ENCODE results near the gene OR13A1.
"Not testable (repeated sequence)": the region's sequence is repeated elsewhere in the genome, so short reads cannot be mapped to it uniquely, and the experiment has no call there.

The OR13A1 gene, protein sequence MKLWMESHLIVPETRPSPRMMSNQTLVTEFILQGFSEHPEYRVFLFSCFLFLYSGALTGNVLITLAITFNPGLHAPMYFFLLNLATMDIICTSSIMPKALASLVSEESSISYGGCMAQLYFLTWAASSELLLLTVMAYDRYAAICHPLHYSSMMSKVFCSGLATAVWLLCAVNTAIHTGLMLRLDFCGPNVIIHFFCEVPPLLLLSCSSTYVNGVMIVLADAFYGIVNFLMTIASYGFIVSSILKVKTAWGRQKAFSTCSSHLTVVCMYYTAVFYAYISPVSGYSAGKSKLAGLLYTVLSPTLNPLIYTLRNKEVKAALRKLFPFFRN

DNA sequence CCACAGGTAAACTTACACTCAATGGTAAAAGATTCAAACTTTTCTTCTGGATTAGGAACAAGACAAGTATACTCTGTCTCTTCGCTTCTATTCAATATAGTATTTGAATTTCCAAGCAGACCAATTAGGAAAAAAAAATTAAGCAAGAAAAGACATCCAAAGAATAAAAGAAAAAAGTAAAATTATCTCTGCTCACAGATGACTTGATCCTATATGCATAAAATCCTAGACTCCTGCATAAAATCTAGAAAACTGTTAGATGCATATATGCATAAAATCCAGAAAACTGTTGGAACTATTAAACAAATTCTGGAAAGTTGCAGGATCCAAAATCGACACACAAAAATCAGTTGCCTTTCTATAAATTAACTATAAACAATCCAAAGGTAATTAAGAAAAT, at the start of gene OR13A1:
Gene OR13A1 (minus strand): TSS at position 101 of the 400 bp plus-strand sequence. CDS start 11,186 bp downstream, outside the sequence.
- DNase-seq: no peak

DNA sequence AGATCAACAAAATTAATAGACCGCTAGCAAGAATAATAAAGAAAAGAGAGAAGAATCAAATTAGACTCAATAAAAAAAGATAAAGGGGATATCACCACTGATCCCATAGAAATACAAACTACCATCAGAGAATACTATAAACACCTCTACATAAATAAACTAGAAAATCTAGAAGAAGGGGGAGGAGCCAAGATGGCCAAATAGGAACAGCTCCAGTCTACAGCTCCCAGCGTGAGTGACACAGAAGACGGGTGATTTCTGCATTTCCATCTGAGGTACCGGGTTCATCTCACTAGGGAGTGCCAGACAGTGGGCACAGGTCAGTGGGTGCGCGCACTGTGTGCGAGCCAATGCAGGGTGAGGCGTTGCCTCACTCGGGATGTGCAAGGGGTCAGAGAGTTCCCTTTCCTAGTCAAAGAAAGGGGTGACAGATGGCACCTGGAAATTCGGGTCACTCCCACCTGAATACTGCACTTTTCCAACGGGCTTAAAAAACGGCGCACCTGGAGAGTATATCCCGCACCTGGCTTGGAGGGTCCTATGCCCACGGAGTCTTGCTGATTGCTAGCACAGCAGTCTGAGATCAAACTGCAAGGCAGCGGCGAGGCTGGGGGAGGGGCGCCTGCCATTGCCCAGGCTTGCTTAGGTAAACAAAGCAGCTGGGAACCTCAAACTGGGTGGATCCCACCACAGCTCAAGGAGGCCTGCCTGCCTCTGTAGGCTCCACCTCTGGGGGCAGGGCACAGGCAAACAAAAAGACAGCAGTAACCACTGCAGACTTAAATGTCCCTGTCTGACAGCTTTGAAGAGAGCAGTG, 46.8 kb upstream of the OR13A1 start:
- DNase-seq: not testable (repeated sequence)

DNA sequence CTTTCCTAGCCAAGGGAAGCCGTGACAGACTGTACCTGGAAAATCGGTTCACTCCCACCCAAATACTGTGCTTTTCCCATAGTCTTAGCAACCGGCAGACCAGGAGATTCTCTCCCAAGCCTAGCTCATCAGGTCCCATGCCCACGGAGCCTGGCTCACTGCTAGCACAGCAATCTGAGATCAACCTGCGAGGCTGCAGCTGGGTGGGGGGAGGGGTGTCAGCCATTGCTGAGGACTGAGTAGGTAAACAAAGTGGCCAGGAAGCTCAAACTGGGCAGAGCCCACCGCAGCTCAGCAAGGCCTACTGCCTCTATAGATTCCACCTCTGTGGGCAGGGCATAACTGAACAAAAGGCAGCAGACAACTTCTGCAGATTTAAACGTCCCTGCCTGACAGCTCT, 43.6 kb upstream of the OR13A1 start:
- not testable (repeated sequence) for DNase-seq

DNA sequence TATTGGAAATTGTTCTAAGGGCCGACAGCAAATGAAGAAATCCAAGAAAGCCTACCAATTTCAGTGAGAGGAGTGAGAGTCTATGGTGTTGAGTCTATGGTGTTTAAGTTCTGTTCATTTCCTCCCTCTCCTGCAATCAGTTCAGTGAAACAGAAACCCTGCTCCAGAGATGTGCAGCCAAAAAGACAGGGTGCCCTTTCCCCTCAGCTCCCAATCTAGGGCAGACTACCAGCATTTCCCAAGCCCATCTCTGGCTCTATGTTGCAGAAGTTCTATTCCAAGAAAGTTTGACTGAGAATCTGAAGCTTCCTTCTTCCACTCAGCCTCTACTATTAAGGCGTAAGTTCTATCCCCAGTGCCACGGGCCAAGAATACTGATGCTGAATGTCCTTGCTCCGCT, 40.1 kb upstream of the OR13A1 start:
- no peak for DNase-seq

DNA sequence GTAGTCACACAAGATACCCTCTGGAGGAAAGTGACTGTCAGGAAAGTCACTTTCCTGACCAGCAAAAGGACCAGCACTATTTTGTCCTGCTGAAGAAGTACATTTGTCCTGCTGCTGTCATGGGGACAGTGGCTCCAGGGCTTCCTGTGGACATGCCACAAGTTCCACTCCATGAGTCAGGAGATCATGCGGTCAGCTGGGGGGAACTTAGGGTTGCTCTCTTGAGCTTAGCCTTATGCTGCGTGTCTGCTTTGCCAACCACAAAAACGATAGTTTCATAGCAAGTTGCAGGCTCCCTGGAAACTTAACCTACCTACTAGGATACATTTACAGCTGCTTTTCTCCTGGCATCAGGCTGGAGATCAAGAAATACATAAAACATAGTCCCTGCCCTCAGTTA, 38.9 kb upstream of the OR13A1 start:
- DNase-seq: no peak

DNA sequence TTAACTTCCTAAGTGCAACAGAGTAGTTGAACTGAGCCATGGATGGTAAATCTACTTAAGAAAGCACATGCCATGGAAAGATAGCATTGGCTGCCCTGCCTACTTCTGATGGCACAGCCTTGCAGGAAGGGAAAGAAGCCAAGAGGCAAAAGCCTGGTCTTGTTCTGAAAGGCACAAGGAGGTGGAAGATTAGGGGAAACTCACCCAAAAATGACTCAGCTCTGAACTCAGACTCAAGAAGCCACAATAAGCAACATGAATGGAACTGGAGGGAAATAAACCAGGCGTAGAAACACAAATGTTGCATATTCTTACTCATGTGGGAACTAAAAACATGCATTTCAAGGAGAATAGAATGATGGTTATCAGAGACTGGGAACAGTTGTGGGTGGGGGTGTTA, 37.8 kb upstream of the OR13A1 start:
- no peak for DNase-seq

DNA sequence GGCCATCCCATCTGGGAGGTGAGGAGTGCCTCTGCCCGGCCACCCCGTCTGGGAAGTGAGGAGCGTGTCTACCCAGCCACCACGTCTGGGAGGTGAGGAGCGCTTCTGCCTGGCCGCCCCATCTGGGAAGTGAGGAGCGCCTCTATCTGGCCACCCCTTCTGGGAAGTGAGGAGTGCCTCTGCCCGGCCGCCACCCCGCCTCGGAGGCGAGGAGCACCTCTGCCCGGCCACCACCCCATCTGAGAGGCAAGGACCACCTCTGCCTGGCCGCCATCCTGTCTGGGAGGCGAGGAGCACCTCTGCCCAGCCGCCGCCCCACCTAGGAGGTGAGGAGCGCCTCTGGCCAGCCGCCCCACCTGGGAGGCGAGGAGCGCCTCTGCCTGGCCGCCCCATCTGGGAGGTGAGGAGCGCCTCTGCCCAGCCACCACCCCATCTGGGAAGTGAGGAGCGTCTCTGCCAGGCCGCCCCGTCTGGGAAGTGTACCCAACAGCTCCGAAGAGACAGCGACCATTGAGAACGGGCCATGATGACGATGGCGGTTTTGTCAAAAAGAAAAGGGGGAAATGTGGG, 32.9 kb upstream of the OR13A1 start:
- not testable (repeated sequence) for DNase-seq

DNA sequence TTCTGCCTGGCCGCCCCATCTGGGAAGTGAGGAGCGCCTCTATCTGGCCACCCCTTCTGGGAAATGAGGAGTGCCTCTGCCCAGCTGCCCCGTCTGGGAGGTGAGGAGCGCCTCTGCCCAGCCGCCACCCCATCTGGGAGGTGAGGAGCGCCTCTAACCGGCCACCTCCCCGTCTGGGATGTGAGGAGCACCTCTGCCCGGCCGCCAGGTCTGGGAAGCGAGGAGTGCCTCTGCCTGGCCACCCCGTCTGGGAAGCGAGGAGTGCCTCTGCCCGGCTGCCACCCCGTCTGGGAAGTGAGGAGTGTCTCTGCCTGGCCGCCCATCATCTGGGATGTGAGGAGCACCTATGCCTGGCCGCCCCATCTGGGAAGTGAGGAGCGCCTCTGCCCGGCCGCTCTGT, 32.1 kb upstream of the OR13A1 start:
- not testable (repeated sequence) for DNase-seq

DNA sequence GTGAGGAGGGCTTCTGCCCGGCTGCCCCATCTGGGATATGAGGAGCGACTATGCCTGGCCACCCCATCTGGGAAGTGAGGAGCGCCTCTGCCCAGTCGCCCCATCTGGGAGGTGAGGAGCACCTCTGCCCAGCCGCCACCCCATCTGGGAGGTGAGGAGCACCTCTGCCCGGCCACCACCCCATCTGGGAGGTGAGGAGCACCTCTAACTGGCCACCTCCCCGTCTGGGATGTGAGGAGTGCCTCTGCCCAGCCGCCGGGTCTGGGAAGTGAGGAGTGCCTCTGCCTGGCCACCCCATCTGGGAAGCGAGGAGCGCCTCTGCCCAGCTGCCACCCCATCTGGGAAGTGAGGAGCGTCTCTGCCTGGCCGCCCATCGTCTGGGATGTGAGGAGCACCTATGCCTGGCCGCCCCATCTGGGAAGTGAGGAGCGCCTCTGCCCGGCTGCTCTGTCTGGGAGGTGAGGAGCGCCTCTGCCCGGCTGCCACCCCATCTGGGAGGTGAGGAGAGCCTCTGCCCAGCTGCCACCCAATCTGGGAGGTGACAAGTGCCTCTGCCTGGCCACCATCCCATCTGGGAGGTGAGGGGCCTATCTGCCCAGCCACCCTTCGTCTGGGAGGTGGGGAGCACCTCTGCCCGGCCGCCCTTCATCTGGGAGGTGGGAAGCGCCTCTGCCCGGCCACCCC, 31.4 kb upstream of the OR13A1 start:
- DNase-seq: not testable (repeated sequence)

DNA sequence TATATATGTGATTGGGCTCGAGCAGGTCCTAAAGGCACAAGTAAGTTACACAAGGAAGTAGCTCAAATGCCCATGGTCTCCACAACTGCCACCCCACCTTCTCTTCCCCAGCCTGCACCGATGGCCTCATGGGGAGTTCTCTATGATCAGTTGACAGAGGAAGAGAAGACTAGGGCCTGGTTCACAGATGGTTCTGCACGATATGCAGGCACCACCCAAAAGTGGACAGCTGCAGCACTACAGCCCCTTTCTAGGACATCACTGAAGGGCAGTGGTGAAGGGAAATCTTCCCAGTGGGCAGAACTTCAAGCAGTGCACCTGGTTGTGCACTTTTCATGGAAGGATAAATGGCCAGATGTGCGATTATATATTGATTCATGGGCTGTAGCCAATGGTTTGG, 25.0 kb upstream of the OR13A1 start:
- not testable (repeated sequence) for DNase-seq

DNA sequence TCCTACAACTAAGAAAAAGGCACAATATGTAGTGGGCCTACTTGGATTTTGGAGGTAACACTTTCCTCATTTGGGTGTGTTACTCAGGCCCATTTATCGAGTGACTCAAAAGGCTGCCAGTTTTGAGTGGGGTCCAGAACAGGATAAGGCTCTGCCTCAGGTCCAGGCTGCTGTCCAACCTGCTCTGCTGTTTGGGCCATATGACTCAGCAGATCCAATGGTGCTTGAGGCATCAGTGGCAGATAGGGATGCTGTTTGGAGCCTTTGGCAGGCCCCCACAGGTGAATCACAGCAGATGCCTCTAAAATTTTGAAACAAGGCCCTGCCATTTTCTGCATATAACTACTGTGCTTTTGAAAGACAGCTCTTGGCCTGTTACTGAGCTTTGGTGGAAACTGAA, 24.5 kb upstream of the OR13A1 start:
- no peak for DNase-seq

DNA sequence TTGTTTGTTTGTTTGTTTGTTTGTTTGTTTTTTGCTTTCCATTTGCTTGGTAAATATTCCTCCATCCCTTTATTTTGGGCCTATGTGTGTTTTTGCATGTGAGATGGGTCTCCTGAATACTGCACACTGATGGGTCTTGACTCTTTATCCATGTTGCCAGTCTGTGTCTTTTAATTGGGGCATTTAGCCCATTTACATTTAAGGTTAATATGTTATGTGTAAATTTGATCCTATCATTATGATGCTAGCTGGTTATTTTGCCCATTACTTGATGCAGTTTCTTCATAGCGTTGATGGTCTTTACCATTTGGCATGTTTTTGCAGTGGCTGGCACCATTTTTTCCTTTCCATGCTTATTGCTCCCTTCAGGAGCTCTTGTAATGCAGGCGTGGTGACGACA, 16.4 kb upstream of the OR13A1 start:
- DNase-seq: not testable (repeated sequence)

DNA sequence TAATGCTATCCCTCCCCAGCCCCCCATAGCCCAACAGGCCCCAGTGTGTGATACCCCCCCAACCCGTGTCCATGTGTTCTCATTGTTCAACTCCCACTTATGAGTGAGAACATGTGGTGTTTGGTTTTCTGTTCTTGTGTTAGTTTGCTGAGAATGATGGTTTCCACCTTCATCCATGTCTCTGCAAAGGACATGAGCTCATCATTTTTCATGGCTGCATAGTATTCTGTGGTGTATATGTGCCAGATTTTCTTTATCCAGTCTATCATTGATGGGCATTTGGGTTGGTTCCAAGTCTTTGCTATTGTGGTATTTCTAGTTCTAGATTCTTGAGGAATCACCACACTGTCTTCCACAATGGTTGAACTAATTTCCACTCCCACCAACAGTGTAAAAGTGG, 11.5 kb upstream of the OR13A1 start:
- DNase-seq: not testable (repeated sequence)

DNA sequence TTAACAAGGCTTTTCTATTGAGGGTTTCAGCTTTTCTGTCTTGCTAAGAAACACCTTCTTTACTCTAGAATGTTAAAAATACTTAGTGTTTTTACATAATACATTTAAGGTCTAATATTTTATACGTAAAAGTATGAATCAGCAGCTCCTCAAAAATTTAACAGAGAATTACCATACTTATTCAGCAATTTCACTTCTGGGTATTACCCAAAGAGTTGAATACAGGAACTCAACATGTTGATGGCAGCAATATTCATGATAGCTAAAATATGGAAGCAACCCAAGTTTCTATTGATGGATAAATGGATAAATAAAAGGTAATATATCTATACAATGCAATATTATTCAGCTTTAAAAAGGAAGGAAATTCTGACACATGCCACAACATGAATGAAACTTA, 9.7 kb upstream of the OR13A1 start:
- DNase-seq: no peak

DNA sequence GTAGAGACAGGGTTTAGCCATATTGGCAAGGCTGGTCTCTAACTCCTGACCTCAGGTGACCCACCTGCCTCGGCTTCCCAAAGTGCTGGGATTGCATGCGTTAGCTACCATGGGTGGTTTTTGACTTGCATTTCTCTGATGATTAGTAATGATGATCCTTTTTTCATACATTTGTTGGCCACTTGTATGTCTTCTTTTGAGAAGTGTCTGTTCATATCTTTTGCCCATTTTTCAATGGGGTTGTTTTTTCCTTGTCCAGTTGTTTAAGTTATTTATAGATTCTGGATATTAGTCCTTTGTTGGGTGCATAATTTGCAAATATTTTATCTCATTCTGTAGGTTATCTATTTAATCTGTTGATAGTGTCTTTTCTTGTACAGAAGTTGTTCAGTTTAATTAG, 4.3 kb upstream of the OR13A1 start:
- DNase-seq: no peak

DNA sequence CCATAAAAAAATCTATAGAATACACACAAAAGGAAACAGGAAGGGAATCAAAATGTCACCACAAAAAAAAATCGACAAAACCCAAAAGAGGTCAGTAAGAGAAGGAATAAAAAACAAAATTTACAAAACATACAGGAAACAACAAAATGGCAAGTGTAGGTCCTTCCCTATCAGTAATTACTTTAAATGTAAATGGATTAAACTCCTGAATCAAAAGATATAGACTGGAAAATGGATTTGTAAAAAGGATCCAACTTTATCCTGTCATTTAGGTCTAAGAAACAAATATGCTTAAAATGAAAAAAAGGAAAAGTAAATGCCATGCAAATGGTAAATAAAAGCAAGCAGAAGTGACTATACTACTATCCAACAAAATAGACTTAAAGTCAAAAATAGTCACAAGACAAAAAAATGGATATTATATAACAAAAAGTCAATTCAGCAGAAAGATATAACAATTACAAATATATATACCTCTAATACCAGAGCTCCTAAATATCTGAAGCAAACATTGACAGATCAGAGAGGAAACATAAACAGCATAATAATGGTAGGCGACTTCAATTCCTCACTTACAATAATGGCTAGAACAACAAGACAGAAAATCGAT, 2.0 kb downstream of the OR13A1 start:
- no peak for DNase-seq

DNA sequence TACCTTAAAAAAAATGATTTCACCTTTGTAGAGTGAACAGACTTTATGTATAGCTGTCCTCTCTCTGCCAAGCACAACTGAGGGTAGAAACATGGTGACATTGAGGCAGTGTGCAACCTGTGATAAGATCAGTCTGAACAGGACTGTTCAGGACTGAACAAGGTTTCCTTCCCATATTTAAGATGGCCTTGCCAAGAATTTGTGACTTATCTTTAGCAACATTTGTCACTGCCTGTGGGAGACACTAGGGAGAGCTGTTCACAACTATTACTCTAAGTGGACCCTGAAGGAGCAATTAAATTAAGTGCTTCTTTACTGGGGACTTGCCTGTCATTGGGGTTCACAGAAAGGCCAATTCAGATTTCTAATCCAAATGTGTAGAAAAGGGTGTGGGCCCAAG, 6.7 kb downstream of the OR13A1 start:
- no peak for DNase-seq

DNA sequence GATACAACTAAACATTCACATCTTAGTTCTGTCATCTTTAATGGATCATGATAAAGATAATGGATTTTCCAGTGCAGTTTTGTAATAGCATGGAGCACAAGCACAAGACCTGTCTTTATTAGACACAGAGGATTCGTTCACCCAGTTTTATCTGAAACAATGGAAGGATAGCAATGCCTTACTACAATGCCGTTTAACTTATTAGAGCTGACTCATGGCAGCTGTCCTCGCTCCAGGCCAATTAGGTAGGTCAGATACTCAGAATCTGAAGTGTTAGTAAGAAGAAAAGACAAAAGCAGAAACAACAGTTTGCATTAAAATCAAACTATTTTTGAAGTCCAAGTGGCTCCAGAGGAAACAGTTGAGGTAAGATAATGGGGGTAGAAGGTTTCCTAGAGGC, 12.8 kb downstream of the OR13A1 start:
- no peak for DNase-seq

DNA sequence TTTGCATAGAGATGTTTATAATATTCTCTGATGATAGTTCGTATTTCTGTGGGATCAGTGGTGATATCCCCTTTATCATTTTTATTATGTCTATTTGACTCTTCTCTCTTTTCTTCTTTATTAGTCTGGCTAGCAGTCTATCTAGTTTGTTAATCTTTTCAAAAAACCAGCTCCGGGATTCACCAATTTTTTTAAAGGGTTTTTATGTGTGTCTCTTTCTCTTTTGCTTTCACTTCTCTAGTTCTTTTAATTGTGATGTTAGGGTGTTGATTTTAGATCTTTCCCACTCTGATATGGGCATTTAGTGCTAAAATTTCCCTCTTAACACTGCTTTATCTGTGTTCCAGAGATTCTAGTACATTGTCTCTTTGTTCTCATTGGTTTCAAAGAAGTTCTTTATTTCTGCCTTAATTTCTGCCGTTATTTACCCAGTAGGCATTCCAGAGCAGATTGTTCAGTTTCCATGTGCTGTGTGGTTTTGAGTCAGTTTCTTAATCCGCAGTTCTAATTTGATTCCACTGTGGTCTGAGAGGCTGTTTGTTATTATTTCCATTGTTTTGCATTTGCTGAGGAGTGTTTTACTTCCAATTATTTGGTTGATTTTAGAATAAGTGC, 17.0 kb downstream of the OR13A1 start:
- not testable (repeated sequence) for DNase-seq

DNA sequence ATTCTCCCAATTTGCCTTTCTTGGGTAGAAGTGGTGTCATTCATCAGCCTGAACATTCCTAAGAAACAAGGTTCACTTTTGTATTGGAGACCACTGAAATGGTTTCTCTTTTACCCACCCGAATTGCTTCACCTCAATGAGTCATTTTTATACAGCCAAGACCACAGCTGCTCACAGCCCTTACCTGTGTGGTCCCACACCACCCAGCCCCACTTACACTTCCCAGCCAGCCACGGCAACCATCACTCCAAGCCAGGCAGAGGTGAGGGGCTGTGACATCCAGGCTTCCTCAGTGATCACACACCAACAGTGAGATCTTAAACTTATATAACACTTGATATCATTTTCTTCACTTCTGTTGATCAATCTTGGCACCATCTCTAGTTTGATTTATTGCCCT, 20.7 kb downstream of the OR13A1 start:
- no peak for DNase-seq

DNA sequence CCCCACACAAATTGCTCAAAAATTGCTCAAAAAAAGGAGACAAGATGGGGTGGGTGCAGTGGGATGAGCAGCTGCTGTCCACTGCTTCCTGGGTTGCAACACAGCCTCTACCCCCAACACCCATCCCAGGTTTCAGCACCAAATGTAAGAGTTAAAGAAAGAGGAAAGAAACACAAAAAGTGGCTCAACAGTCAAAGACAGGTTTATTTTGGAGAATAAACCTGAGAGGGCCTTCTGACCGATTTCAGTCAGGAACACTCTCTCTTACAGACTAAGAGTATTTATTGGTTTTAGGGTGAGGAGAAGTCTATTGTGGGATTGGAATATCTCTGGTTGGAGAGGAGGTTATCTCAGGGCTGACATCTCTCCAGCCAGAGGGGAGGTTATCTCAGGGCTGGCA, 28.4 kb downstream of the OR13A1 start:
- DNase-seq: no peak

DNA sequence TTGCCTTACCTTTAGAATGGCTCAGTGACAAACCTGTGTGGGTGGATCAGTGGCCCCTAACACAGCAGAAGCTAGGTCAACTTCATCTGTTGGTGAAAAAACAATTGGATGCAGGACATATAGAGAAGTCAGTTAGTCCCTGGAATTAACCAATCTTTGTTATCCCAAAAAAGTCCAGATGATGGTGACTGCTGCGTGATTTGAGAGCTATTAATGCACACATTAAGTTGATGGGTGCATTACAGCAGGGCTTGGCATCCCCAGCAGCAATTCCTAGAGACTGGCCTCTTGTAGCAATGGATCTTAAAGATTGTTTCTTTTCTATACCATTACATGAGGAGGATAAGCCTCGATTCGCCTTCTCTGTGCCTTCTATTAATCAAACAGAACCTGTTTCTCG, 33.3 kb downstream of the OR13A1 start:
- DNase-seq: no peak
